Left renal cortex interstitium (tissue), 4 donors: ENCODE results near the gene REPIN1. TPM values are rescaled to one million over a fixed set of nuclear protein-coding genes. Genes with fewer than 3 reads are reported as not detected.

Experiments used
- DNase-seq, 4 donors: peaks; one replicate each; pipeline ENCODE4 v3.0.0-alpha.2; 2013; ENCODE audit warnings: low read depth in 4 of 4, low spot score in 2 of 4, missing footprints in 1 of 4
- polyA plus RNA-seq, 4 donors: library from polyadenylated mRNA; unstranded; fragments of 120-200 nt; gene quantifications; one replicate each; pipeline ENCODE4 v1.2.1, GENCODE V29; 2013; ENCODE audit not compliant: insufficient read length in 4 of 4

Gene REPIN1
- polyA plus RNA-seq, 4 donors: 81.6 to 123 (median 104) TPM

DNA sequence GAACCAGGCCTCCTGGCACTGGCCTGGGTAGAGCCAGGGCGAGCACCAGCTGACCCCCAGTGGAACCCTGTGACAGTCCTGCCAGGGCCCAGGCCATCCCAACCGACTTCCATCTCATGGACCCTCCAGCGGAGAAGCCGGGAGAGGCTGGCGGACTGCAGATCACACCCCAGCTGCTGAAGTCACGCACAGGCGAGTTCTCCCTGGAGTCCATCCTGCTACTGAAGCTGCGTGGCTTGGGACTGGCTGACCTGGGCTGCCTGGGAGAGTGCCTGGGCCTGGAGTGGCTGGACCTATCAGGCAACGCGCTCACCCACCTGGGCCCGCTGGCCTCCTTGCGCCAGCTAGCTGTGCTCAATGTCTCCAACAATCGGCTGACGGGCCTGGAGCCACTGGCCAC, 31.9 kb upstream of the REPIN1 start:
- DNase-seq: no peak

DNA sequence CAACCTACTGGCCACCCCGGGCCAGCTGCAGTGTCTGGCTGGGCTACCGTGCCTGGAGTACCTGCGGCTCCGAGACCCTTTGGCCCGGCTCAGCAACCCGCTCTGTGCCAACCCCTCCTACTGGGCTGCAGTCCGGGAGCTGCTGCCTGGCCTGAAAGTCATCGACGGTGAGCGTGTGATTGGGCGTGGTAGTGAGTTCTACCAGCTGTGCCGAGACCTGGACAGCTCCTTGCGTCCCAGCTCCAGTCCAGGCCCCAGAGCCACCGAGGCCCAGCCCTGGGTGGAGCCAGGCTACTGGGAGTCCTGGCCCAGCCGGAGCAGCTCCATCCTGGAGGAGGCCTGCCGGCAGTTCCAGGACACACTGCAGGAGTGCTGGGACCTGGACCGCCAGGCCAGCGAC, 31.4 kb upstream of the REPIN1 start:
- DNase-seq: no peak

DNA sequence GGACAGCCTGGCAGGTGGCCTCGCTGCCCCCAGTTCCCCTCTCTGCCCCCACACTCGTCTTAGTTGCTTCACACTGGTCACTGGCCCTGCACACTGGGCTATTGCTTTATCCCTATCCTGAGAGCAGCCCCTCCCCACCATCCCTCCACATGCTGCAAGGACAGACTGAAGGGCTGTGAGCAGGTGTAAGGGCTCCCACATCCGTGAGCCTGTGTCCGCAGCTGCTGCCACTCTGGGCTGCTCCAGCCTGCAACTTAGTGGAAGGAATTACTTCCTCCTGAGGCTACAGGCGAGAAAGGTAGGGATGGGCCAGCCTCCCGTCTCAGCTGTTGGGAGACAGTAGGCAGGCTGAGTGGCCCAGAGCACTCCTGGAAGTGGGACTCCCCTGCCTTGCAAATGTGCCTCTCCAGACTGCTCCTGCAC, 31.0 kb upstream of the REPIN1 start:
- DNase-seq: no peak

DNA sequence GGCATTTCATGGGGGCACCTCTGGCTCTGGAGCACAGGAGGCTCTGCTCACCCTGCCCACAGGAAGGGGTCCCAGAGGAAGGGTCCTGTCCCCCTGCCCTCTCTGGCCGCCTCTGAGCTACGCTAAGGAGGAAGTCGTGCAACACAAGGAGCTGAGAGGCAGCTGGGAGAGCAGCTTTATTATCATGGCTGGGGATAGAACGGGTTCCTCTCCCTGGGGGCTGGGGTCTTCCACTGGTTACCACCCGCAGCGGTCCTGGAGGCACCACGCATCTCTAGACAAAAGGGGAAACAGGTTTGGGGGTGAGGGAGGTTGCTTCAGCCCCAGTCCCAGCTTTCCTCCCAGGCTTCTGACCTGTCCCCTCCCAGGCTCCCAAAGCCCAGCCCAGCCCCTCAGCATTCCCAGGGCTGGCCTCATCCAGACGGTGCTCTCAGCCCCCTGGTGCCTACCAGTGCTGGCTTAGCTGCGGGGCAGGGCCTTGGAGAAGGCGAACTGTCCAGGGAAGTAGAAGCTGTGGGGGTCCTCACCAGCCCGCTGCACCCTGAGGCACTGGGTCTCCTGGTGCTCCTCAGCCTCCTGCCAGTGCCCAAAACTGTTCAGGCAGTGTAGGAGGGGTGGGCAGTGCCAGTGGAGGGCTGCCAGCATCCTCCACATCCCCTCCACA, 30.3 kb upstream of the REPIN1 start:
- DNase-seq: no peak

DNA sequence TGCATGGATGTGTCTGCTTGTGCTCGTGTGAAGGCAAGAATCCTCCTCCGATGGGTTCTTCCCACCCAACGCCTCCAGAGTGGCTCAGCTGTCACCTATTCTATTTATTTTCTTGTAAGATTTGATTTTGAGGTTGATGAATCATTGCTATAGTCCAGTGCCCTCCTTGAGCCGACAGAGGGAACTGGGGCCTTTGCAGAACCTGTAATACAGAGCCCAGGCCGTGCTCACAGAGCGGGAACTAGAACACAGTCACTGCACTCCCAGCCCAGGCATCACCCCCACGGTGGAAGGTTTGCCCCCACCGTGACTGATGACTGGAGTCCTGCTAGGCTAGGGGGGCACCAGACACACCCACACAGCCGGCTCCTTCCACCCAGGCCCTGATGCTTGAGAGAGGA, 29.2 kb upstream of the REPIN1 start:
- DNase-seq: no peak

DNA sequence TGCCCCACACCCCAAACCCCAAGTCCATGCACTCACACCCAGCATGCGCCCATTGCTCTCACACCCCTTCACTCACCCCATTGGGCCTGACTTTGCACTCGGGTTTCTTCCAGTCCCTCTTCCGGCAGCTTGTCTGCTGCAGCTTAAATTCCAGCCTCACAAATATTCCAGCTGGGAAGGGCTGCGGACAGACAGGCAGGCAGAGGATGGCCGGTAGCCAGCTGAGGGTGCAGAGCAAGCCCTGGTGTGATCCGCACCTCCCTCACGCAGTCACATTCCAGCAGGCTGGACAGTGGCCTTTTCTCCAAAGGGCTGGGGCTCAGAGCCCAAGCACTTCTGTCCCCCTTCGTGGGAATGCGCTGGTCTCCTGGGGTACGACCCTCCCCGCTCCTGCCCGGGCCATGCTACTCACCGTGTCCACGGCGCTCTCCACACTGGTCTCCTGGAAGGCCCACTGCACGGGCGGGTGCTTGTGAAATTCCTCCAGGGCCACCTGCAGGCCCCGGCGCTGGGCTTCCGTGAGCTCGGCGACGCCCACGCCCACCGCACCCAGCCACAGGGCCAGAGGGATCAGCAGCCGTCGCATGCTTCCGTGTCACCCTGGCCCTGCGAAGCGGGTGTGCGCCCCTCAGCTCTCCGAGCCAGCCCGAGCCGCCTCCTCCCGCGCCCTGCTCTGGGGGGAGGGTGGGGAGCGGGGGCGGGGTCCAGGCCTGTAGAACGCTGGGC, 28.4 kb upstream of the REPIN1 start:
- DNase-seq: no peak

DNA sequence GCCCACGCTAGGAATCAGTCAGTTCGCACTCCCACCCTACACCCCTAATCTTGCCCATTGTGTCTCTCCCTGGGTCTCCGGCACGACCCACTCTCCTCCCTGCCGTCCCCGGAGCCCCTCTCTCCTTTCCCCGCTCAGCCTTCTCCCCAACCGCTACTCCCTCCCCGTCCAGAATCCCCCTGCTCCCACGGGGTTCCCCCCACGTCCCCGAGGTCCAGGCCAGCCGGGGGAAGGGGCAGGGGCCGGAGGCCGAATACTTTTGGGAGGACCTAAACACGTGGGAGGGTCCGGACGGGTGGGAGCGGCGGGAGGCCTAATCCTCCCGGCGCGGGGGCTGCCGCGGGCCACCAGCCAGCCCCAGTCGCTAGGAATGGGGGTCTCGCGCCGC, 27.8 kb upstream of the REPIN1 start:
- no peak for DNase-seq

DNA sequence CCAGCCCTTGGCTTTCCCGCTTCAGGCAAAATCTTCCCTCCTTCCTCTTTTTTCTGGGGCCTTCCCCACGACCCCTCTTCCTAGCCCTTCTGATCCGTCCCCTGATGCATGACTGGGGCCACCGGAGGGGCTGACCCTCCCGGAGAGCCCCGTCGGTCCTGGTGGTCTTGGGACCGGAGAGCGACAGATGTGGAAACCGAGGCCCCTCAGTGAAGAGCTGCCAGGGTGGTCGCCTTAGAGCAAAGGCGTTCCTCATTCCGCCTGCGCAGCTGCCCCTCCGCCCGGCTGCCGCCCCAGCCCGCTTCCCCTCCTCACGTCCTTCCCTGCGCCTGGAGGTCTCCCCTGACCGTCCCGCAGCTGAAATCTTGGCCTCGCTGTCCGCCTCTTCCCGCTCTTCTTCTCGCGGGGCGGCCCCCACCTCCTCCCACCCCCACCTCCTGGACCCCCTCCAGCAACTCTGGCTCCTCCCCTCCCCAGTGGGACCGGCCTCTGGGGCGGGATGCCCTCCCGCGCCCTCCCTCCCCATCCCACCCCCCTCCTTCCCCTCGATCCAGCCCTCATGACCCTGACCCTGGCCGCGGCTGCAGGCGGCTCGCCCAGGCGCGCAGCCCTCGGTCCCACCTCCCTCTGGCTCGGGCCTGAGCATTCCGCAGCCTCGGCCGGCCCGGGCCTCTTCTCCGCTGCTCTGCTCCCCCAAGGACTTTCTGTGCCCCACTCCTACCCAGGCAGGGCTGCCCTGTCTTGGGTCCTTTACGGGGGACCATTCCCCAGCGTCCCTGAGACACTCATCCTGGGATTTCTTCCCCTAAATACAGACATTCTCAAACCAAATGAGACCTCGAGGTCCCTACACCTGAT, 27.1 kb upstream of the REPIN1 start, which contains the start of gene RARRES2:
Gene RARRES2 (minus strand): TSS at position 367 of the 858 bp plus-strand sequence. CDS start 1,020 bp downstream, outside the sequence.
- DNase-seq: no peak

DNA sequence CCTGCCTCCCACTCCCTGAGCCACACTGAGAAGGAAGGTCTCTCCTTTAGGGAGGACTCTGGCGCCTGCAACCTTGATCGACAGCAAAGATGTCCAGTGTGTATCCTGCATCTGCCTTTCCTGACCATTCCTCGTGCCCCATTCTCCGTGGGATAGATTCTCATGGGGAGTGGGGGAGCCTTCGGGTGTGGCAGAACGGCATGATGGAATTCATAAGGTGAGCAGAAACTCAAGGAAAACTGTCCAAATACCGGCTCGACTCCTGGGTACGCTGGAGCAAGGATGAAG, 26.6 kb upstream of the REPIN1 start:
- no peak for DNase-seq

DNA sequence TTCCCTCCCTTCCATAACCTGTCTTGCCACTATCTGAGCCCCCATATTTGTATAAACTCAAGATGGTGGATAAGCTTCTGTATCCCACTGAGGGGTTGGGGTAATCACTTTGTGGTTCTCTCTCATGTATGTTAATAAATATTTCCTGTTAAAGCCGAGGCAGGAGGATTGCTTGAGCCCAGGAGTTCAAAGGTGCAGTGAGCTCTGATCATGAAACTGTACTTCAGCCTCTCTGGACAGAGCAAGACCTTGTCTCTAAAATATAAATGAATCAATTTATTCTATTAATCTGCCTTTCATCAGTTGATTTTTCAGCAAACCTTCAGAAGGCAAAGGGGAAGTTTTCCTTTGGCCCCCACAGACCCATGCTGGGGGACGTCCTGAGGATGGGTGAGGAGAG, 25.4 kb upstream of the REPIN1 start:
- no peak for DNase-seq

DNA sequence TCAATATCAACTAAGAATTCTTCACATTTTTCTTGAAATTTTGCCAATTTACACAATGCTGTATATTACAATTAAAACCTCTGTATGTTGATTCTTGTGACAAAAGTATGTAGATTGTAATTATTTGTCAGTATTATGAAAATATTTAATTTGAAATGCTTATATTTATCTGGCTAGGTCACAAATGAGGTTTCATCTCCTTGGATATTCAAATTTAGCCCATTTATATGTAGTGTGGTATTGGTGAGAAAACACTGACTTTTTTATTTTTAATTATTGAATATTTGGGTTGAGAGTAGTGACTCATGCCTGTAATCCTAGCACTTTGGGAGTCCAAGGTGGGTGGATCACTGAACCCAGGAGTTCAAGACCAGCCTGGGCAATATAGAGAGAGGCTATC, 24.3 kb upstream of the REPIN1 start:
- no peak for DNase-seq

DNA sequence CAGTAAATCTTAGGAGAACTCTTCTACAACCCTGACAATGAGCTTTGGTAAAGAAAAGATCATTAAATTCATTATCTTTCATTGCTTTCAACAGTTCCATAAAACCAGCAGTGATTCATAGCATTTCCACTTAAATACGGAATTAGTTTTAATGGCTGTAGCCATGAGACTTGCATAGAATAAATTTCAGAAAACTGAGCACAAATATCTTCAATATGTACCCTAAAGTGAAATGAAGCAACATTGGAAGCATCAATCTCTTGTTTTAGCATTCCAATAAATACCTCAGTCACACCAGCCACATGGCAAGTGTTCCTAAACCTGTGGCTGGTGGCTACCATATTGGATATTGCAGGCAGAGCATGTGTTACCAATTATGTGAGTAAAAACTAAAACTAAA, 23.6 kb upstream of the REPIN1 start:
- no peak for DNase-seq

DNA sequence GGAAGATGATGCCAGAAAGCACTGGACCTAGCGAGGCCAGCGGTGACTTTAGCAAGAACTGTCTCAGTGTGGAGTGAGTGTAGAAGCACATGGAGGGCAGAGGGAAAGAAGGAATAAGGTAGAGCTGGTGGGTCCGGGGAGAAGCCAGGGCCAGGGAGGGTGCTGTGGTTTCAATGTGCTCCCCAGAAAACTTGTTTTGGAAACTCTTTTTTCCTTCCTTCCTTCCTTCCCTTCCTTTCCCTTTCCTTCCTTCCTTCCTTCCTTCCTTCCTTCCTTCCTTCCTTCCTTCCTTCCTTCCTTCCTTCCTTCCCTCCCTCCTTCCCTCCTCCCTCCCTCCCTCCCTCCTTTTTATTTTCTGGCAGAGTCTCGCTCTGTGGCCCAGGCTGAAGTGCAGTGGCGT, 21.7 kb upstream of the REPIN1 start:
- no peak for DNase-seq

DNA sequence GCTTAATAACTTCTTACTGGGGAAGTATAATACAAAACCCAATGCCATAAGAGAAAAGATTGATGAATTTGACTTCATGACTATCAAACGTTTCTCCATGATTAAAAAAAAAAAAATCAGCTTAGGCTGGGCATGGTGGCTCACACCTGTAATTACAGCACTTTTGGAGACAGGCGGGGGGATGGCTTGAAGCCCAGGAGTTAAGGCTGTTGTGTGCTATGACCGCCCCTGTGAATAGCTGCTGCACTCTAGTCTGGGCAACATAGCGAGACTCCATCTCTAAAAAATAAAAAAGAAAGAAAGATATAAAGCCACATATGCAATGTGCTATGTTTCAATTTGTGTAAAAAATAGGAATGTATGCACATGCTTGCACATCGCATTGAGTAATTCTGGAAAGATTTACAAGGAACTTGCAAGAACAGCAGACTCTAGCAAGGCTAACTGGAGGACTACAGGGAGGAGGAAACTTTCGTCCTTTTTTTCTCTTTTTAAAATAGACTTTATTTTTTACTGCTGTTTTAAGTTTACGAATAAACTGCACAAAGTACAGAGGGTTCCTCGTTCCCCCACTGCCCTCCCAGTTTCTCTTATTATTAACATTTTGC, 16.9 kb upstream of the REPIN1 start:
- DNase-seq: no peak

DNA sequence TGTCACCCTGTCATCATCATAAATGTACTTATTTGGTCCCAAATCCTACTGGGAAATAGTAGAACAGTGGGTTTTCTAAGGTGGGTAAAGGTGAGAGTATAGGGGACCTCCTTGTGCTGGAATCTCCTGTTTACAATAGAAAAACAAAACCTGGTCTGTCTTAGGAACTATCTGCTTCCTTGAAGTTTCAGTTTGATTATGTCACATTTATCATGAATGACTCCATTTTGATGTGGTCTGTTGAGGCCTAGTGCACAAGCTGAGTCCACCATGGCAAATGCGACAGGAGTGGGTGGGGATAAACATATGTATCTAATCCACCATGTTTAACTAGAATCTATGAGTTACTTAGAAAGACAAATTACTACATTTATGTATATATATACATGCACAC, 13.0 kb upstream of the REPIN1 start:
- no peak for DNase-seq

DNA sequence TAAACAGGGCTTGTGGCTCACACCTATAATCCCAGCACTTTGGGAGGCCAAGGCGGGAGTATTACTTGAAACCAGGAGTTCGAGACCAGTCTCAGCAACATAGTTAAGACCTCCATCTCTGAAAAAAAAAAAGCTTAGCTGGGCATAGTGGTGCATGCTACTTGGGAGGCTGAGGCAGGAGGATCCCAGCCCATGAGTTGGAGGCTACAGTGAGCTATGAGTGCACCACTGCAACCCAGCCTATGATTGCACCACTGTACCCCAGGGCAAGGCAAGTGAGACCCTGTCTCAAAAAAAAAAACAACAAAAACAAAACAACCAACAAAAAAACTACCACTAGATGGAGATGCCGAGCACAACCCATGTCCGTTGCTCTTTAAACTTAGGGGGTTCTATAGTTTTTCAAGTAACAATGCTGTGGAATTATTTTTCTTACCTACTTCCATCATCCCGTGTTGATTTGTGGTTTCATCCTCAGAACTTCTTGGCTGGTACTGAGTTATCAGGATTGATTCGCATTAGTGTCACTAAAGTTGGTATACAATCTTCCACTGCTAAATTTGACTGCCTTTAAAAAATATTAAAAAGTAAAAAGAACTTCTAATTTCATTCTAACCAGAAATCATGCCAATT, 12.2 kb upstream of the REPIN1 start:
- DNase-seq: no peak

DNA sequence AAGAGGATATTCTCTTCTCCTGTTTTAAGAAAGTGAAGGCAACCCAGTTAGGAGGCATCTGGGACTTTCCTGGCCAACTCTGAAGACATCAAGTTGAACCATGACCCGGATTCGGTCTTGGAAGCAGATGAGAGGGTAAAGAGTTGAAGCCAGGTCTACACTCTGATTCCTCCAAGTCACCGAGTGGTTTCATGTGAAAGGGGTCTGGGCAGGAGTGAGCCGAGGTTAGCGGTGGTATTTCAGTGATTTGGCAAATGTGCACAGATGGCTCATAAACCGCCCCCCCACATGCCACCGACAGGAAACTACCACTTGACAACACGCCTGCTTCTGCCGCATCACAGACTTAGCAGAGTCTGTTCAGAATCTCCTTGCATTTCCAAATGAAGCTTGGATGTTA, 11.4 kb upstream of the REPIN1 start:
- DNase-seq: no peak

DNA sequence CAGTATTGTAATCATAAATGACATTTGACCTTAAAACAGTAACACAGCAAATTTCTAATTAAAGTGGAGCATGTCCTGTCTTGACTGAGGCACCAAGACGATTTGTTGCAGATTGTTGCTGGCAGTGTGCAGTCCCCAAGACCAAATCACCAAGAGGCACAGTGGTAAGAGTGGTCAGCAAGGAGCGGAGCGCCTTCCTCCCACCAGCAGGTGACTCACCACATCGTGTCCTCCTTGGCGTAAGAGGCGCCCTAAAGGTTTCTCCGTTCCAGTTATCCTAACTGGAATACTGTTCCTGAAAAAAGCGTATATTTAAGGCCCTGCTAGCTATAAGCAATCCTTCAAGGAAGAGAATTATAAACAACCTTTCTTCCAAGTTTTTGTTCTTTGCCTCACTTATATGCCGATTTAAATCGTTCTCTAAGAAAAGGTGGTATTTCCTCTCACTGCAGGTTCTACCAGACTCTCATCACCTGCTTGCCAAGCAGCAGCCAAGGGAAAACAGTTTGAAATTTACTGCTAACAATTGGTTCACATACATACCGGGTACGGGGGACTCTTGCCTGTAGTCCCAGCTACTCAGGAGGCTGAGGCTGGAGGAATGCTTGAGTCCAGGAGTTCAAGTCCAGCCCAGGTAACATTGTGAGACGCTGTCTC, 10.7 kb upstream of the REPIN1 start:
- no peak for DNase-seq

DNA sequence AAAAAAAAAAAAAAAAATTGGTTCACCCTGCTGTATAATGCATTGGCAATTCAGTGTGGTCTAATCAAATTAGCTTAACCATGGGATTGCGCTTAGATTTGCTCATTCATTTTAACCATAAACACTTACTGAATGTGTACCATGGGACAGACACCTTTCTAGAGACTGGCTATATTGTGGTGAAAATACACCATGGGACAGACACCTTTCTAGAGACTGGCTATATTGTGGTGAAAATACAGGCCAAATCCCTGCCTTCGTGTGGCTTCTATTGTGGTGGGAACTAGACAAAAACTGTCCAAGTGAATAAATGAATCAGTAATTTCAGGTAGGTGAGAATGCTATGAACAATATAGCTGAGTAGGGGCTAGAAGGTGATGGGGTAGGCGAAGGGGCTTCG, 10.2 kb upstream of the REPIN1 start:
- no peak for DNase-seq

DNA sequence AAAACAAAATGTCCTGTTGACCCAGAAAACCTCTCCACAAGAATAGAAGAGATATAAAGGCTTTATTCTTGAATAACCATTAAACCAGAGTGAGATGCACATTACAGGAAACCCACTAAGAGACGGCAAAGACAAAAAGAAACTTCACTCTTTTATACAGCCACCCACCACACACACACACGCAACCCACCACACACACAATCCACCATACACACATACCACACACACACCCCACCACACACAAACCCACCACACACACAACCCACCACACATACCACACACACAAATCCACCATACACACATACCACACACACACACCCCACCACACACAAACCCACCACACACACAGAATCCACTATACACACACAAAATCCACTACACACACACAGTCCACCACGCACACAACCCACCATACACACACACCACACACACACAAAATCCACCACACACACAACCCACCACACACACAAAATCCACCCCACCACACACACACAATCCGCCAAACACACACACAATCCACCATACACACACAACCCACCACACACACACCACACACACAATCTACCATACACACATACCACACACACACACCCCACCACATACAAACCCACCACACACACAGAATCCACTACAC, 9.5 kb upstream of the REPIN1 start:
- DNase-seq: no peak
